ENCODE measurements around the gene POSTN. TPM values are rescaled to one million over a fixed set of nuclear protein-coding genes. Genes with fewer than 3 reads are reported as not detected.

POSTN gene
- total RNA-seq, 1 donor from 2014 or later: 295 TPM

GRCh38 chr13:37534181-37534580, 64.4 kb downstream of the POSTN start:
- no peak overlapping the region for H3K27ac Mint-ChIP-seq
- H3K4me3 Mint-ChIP-seq: no peak overlapping the region
- H3K4me1 Mint-ChIP-seq (ENCODE audit: unreplicated experiment): no peaks in the 10 kb centered on the region
- no peak for TF ChIP-seq CTCF (conservative IDR thresholded peaks at IDR 0.05)
- no peak for DNase-seq (ENCODE audit: extremely low spot score, unreplicated experiment)
- no peaks in the 10 kb centered on the region for H3K36me3 Mint-ChIP-seq
- H3K9me3 Mint-ChIP-seq: peaks cover 6% of the 10 kb centered on the region
- H3K27me3 Mint-ChIP-seq: no peaks in the 10 kb centered on the region

- no peak overlapping the region for H3K4me3 Mint-ChIP-seq
- no peak for TF ChIP-seq CTCF (conservative IDR thresholded peaks at IDR 0.05)
- no peak for DNase-seq (ENCODE audit: extremely low spot score, unreplicated experiment)
- H3K4me1 Mint-ChIP-seq (ENCODE audit: unreplicated experiment): no peaks in the 10 kb centered on the region
- H3K27ac Mint-ChIP-seq: no peak overlapping the region
- no peaks in the 10 kb centered on the region for H3K27me3 Mint-ChIP-seq
- peaks cover 6% of the 10 kb centered on the region for H3K9me3 Mint-ChIP-seq
- H3K36me3 Mint-ChIP-seq: no peaks in the 10 kb centered on the region
These were observed 67.5 kb downstream of the POSTN start for GRCh38 chr13:37531049-37531448.

GRCh38 chr13:37529751-37530385, 68.7 kb downstream of the POSTN start:
- Mint-ChIP-seq H3K36me3 (no peaks in the 10 kb centered on the region), H3K4me1 (ENCODE audit: unreplicated experiment) (no peaks in the 10 kb centered on the region), H3K27me3 (no peaks in the 10 kb centered on the region), H3K4me3 (no peak overlapping the region), H3K9me3 (peaks cover 6% of the 10 kb centered on the region), H3K27ac (no peak overlapping the region)
- no peak for DNase-seq (ENCODE audit: extremely low spot score, unreplicated experiment)
- TF ChIP-seq CTCF (conservative IDR thresholded peaks at IDR 0.05): no peak

GRCh38 chr13:37526710-37527473, 71.7 kb downstream of the POSTN start:
- no peak overlapping the region for H3K27ac Mint-ChIP-seq
- no peaks in the 10 kb centered on the region for H3K36me3 Mint-ChIP-seq
- DNase-seq (ENCODE audit: extremely low spot score, unreplicated experiment): no peak
- no peak for TF ChIP-seq CTCF (conservative IDR thresholded peaks at IDR 0.05)
- no peaks in the 10 kb centered on the region for H3K27me3 Mint-ChIP-seq
- H3K4me3 Mint-ChIP-seq: no peak overlapping the region
- H3K4me1 Mint-ChIP-seq (ENCODE audit: unreplicated experiment): no peaks in the 10 kb centered on the region
- H3K9me3 Mint-ChIP-seq: peaks cover 6% of the 10 kb centered on the region

- Mint-ChIP-seq H3K4me1 (ENCODE audit: unreplicated experiment) (no peaks in the 10 kb centered on the region), H3K27ac (no peak overlapping the region), H3K9me3 (peaks cover 7% of the 10 kb centered on the region), H3K27me3 (no peaks in the 10 kb centered on the region), H3K36me3 (no peaks in the 10 kb centered on the region), H3K4me3 (no peak overlapping the region)
- TF ChIP-seq CTCF (conservative IDR thresholded peaks at IDR 0.05): no peak
- DNase-seq (ENCODE audit: extremely low spot score, unreplicated experiment): no peak
These were observed 83.3 kb downstream of the POSTN start for GRCh38 chr13:37515226-37515625.
